GM12891 (cell line): ENCODE results near the gene ARFRP1.

Experiments
- POLR2A ChIP-seq: IDR thresholded peaks from 2 replicates; pipeline ENCODE4 v1.6.1; 2011; ENCODE audit warnings: low read depth, low read length, control low read depth
- POLR2AphosphoS5 ChIP-seq: IDR thresholded peaks from 2 replicates; pipeline ENCODE4 v1.6.1; 2011; ENCODE audit warnings: low read depth, low read length, control low read depth
- TAF1 ChIP-seq: IDR thresholded peaks from 2 replicates; pipeline ENCODE4 v1.6.1; 2011; ENCODE audit warnings: low read depth, low read length, control low read depth

- no peak for TF ChIP-seq POLR2AphosphoS5
- no peak for TF ChIP-seq POLR2A
- no peak for TF ChIP-seq TAF1
Observed at GRCh38 chr20:63704749-63705117, 3.0 kb downstream of the ARFRP1 start.
